Heart left ventricle (tissue), 13 donors: ENCODE data around the gene ERMAP.

Experiments
- POLR2A ChIP-seq, 2 donors: fragments of 450-650 bp; IDR thresholded peaks; one replicate each; pipeline ENCODE4 v1.6.1; 2017; ENCODE audit warnings: antibody characterized with exemption in 2 of 2, mild to moderate bottlenecking in 2 of 2, moderate library complexity in 2 of 2
- TF ChIP-seq, protein P1 (sequence below), 12 donors: fragments of 200-600 bp; sonication (generic) in 4 of 12; IDR thresholded peaks; one replicate each; pipeline versions ENCODE4 v1.5.0 to v1.8.0; 2018 to 2022; ENCODE audit warnings: antibody characterized with exemption in 12 of 12, mild to moderate bottlenecking in 5 of 12
- donor health status: ischemic (EF 13 %, LVEDD 7.1; RV severe dilation, severe dysfunction).
- donor health status: DM: no; HTN: yes; CAD: no.
- donor health status: DM: no; HTN: no; CAD: no.
- donor health status: ischemic (EF 25% LVEDD 6.9; RV normal size, moderate dysfunction).
- donor health status: ischemic (EF 25% LVEDD 5.7; RV mildly dilated, moderate dysfunction).
- donor health status: ischemic (EF 35%, LVEDD 5.7; RV mildly dilated, moderate dysfunction).
- donor health status: nonischemic (EF 11% LVEDD 7.7; RV severe dilation, severe dysfunction).
- donor health status: DM: yes; HTN: yes; CAD: no.
- donor health status: PGD.
- donor health status: ischemic (EF 29% LVEDD 5.4; RV normal size, mild dysfunction).
- donor health status: nonischemic (EF 23%, LVEDD 6.1; RV moderate dilation, normal function).

- TF ChIP-seq, protein P1, sequence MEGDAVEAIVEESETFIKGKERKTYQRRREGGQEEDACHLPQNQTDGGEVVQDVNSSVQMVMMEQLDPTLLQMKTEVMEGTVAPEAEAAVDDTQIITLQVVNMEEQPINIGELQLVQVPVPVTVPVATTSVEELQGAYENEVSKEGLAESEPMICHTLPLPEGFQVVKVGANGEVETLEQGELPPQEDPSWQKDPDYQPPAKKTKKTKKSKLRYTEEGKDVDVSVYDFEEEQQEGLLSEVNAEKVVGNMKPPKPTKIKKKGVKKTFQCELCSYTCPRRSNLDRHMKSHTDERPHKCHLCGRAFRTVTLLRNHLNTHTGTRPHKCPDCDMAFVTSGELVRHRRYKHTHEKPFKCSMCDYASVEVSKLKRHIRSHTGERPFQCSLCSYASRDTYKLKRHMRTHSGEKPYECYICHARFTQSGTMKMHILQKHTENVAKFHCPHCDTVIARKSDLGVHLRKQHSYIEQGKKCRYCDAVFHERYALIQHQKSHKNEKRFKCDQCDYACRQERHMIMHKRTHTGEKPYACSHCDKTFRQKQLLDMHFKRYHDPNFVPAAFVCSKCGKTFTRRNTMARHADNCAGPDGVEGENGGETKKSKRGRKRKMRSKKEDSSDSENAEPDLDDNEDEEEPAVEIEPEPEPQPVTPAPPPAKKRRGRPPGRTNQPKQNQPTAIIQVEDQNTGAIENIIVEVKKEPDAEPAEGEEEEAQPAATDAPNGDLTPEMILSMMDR (IDR thresholded peaks at IDR 0.05): no peak
- TF ChIP-seq POLR2A (IDR thresholded peaks at IDR 0.05): no peak
Observed at GRCh38 chr1:42845193-42845592, 28.3 kb downstream of the ERMAP start.
